ENCODE data around the gene HTR1D.

HTR1D gene

DNA sequence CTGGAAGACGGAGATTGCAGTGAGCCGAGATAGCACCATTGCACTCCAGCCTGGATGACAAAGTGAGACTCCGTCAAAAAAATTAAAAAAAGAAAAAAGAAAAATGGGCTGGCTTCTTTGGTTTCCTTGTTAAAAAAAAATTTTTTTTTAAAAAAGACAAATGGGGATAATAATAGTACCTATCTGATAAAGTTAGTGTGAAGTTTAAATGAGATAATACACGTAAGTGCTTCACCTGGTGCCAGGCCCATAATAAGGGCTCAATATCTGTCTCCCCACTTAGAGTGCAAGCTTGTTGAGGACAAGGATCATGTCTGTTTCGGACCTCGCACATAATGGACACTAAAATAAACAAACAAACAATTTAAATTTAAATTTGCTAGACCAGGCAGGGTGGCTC is 30.0 kb upstream of the HTR1D start:
- H3K4me3 ChIP-seq (ENCODE audit: low read depth, low read length), result no peak overlapping the region
- TF ChIP-seq CTCF (IDR thresholded peaks at IDR 0.05; ENCODE audit: control insufficient read depth, extremely low read depth, insufficient read depth), result no peak
- no peak for DNase-seq (ENCODE audit: low read depth)

- H3K4me3 ChIP-seq (ENCODE audit: low read depth, low read length), result no peak overlapping the region
- no peak for DNase-seq (ENCODE audit: low read depth)
- no peak for TF ChIP-seq CTCF (IDR thresholded peaks at IDR 0.05; ENCODE audit: control insufficient read depth, extremely low read depth, insufficient read depth)
Measured at GRCh38 chr1:23246274-23246673, 29.0 kb upstream of the HTR1D start.

DNA sequence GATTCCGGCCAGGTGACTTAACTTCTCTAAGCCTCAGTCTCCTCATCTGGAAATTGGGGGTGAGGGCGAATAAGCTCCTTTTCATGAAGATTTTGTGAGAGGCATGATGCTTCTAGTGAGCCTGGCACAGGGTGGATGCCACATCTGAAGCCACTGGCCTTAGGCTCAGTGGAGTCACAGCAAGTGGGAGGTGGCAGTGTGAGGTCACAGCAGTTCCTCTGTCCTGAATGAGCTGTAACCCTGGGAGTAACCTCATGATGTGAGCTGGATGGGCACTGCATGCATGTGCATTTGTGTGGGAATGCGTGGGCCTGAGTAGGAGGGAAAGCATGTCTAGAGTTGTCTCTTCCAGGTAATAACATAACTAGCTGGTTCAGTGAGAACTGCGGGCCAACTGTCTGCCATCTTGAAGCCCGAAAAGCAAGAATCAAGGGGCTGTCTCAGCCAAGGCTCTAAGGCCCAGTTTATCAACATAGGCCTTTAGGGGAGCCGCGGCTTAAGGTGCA is 27.0 kb upstream of the HTR1D start:
- TF ChIP-seq CTCF (IDR thresholded peaks at IDR 0.05; ENCODE audit: control insufficient read depth, extremely low read depth, insufficient read depth), result no peak
- H3K4me3 ChIP-seq (ENCODE audit: low read depth, low read length), result no peak overlapping the region
- DNase-seq (ENCODE audit: low read depth), result no peak

- no peak overlapping the region for H3K4me3 ChIP-seq (ENCODE audit: low read depth, low read length)
- DNase-seq (ENCODE audit: low read depth), result no peak
- no peak for TF ChIP-seq CTCF (IDR thresholded peaks at IDR 0.05; ENCODE audit: control insufficient read depth, extremely low read depth, insufficient read depth)
Measured at GRCh38 chr1:23242414-23242813, 25.1 kb upstream of the HTR1D start.

GRCh38 chr1:23239638-23240295 is 22.5 kb upstream of the HTR1D start:
- no peak for TF ChIP-seq CTCF (IDR thresholded peaks at IDR 0.05; ENCODE audit: control insufficient read depth, extremely low read depth, insufficient read depth)
- no peak overlapping the region for H3K4me3 ChIP-seq (ENCODE audit: low read depth, low read length)
- no peak for DNase-seq (ENCODE audit: low read depth)

DNA sequence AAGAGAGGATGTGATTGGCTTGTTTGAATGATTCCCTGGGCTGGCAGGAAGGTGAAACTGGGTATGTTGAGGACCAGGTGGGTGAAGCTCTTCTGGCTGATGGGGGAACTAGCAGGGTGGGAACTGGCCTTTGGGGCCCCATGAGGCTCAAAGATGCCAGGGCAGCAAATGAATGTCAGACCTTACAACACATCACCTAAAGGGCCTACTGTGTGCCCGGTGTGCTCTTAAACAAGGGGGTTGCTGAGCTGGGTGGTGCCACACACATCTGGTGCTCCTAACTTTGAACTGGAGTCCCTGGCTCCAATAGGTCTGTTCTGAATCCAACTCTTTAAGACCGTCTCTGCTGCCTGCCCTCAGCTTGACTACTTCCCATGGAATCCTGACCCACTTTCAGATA is 21.3 kb upstream of the HTR1D start:
- TF ChIP-seq CTCF (IDR thresholded peaks at IDR 0.05; ENCODE audit: control insufficient read depth, extremely low read depth, insufficient read depth), result no peak
- no peak overlapping the region for H3K4me3 ChIP-seq (ENCODE audit: low read depth, low read length)
- no peak for DNase-seq (ENCODE audit: low read depth)

GRCh38 chr1:23237508-23237907 is 20.2 kb upstream of the HTR1D start:
- no peak for DNase-seq (ENCODE audit: low read depth)
- no peak overlapping the region for H3K4me3 ChIP-seq (ENCODE audit: low read depth, low read length)
- TF ChIP-seq CTCF (IDR thresholded peaks at IDR 0.05; ENCODE audit: control insufficient read depth, extremely low read depth, insufficient read depth), result no peak
